Karpas-422 (cell line): Measurements from ENCODE around the gene C10orf53. TPM values are rescaled to one million over a fixed set of nuclear protein-coding genes. Genes with fewer than 3 reads are reported as not detected.
A peak's percentile ranks its signal among the peaks of the same experiment; 100 is the strongest.

Experiments used
- DNase-seq: peaks from one replicate; pipeline ENCODE4 v3.0.0-alpha.2; 2015
- H2AFZ ChIP-seq: fragments of 200-600 bp; sonication (generic); 2 replicates; pipeline ENCODE4 v1.6.1; 2014; ENCODE audit warnings: antibody characterized with exemption, low read length, mixed read lengths
- H3K27ac ChIP-seq: fragments of 200-600 bp; sonication (generic); 2 replicates; pipeline ENCODE4 v1.5.1; 2014; ENCODE audit warnings: mild to moderate bottlenecking, low read length, moderate library complexity
- H3K27me3 ChIP-seq: fragments of 200-600 bp; sonication (generic); 2 replicates; pipeline ENCODE4 v1.6.1; 2014; ENCODE audit warnings: low read length, mixed read lengths
- H3K36me3 ChIP-seq: fragments of 200-600 bp; sonication (generic); 2 replicates; pipeline ENCODE4 v1.6.1; 2014; ENCODE audit warnings: low read length, mixed read lengths; ENCODE audit not compliant: insufficient read depth
- H3K4me1 ChIP-seq: fragments of 200-600 bp; sonication (generic); 2 replicates; pipeline ENCODE4 v1.6.1; 2014; ENCODE audit warnings: mild to moderate bottlenecking, low read length, mixed read lengths
- H3K4me2 ChIP-seq: fragments of 200-600 bp; sonication (generic); 2 replicates; pipeline ENCODE4 v1.6.1; 2014; ENCODE audit warnings: low read length, low read depth, mild to moderate bottlenecking; ENCODE audit not compliant: poor library complexity, severe bottlenecking
- H3K4me3 ChIP-seq: fragments of 200-600 bp; sonication (generic); 2 replicates; pipeline ENCODE4 v1.5.1; 2014; ENCODE audit warnings: mild to moderate bottlenecking, antibody characterized with exemption, low read length, mixed read lengths
- H3K79me2 ChIP-seq: fragments of 200-600 bp; sonication (generic); 2 replicates; pipeline ENCODE4 v1.6.1; 2014; ENCODE audit warnings: mild to moderate bottlenecking, low read length, mixed read lengths
- H3K9ac ChIP-seq: fragments of 200-600 bp; sonication (generic); 2 replicates; pipeline ENCODE4 v1.6.0; 2014; ENCODE audit warnings: low read length
- H3K9me2 ChIP-seq: fragments of 200-600 bp; sonication (generic), shearing (Covaris generic); replicated peaks from 2 replicates; pipeline ENCODE4 v1.6.0; 2014; ENCODE audit warnings: mild to moderate bottlenecking, low read length, moderate library complexity; ENCODE audit not compliant: insufficient read depth
- H3K9me3 ChIP-seq: fragments of 300-700, 200-600 bp; sonication (generic); 2 replicates; pipeline ENCODE4 v1.6.1; 2014; ENCODE audit warnings: low read length, mixed read lengths
- H4K20me1 ChIP-seq: fragments of 200-600 bp; sonication (generic); 2 replicates; pipeline ENCODE4 v1.6.1; 2014; ENCODE audit warnings: mild to moderate bottlenecking, antibody characterized with exemption, low read length, low read depth; ENCODE audit not compliant: insufficient read depth
- total RNA-seq: library from RNA; depleted of rRNA; stranded (reverse); fragments of >200 nt; shearing (Covaris generic); gene quantifications from 2 replicates; pipeline ENCODE4 v1.2.3, GENCODE V29; 2014; ENCODE audit warnings: low replicate concordance

C10orf53 gene
- total RNA-seq, 1 experiment from 2014 or later, result not detected

DNA sequence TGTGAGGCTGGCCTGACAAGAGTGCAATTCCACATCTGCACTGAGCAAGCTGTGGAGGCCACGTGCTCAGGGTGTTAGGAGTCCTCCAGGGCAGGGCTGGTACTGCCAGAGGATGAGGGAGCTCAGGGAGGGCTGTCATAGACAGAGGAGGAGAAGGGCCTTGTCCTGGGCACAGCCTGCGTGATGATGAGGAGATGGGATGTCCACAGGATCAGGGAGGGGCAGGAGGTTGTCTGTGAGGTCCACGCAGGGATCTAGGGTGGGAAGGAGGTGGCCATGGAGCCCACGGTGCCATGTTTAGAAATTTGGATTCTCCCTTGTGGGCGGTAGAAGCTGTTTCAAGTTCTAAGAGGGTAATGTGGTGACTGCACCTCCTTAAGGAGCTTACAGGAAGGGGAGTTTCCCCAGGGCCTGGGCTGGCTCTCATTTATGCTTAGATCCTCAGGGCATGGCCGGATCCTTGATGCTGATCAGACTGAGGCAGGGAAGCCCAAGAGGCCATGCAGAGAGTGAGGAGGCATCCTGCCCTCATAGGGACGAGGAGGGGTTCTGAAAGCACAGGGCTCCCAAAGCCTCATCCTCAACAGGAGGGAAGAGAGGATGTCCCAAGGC lies 35.3 kb upstream of the C10orf53 start:
- Histone ChIP-seq H3K79me2 (no peaks in the 10 kb centered on the region), H3K36me3 (no peaks in the 10 kb centered on the region), H3K4me2 (no peak overlapping the region), H3K4me1 (peaks cover 4% of the 10 kb centered on the region), H3K4me3 (no peak overlapping the region), H2AFZ (no peak overlapping the region), H3K27ac (no peak overlapping the region), H3K9me2 (no peaks in the 10 kb centered on the region), H3K9me3 (no peaks in the 10 kb centered on the region), H3K9ac (no peak overlapping the region), H4K20me1 (no peaks in the 10 kb centered on the region), H3K27me3 (no peaks in the 10 kb centered on the region)
- DNase-seq, result no peak

DNA sequence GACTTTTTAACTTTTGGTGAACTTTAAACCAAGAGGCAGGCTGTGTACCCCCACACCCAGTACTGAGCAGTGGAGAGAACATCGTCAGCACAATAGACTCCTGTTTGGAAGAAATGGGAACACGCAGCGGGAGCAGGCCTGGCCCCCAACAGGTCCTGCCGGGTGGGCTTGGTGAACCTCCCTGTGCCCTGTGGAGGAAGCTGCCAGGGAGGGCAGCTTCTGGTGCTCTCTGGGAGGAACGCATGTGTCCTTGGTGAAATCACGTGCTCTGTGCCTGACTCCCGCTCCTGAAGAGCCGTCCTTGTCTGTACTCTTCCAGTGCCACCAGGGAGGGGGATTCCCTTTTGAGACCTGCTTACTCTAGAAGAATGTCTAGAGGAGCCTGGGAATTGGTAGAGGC lies 34.0 kb upstream of the C10orf53 start:
- H3K9ac ChIP-seq, result no peak overlapping the region
- no peaks in the 10 kb centered on the region for H3K27me3 ChIP-seq
- no peak for DNase-seq

DNA sequence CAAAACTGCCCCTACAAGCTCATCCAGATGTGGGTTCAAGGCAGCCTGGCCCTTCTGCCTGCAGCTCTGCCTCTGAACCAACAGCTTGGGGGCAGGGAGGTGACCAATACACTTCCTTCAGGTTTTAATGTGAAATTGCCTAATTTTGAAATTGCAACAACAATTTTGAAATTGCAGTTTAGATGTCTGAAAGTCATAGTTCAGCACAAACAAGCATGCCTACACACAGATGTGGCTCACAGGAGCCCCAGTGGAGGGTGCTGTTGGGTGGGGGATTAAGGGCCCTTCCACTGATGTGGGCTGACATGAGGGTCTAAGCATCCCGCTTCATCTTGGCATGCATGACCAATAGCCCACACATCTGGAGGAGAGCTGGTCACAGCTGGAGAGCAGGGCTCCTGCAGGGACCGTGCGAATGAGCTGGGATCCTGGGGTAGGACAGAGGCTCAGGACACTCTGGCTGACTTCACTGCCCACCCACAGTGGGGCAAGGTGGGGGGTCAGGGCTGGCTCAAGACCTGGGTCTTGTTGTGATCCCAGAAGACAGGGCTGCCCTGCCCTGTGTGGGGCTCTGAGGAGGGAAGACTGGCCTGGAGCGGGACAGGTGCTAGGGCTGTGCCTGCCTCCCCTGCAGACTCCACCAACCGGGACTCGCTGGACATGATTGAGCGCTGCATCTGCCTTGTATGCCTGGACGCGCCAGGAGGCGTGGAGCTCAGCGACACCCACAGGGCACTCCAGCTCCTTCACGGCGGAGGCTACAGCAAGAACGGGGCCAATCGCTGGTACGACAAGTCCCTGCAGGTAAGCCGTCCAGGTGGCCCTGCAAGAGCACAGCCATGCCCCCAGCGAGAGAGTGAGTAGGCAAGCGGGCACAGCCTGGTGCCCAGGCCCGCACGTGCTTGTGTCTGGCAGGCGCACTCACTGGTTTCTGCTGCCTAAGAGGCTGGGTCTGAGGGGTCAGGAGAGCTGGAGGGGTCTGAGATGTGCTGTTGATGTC lies 33.3 kb upstream of the C10orf53 start:
- Histone ChIP-seq H3K4me1 (peaks cover 18% of the 10 kb centered on the region), H3K36me3 (no peaks in the 10 kb centered on the region), H4K20me1 (no peaks in the 10 kb centered on the region), H3K4me2 (no peak overlapping the region), H2AFZ (no peak overlapping the region), H3K9me2 (no peaks in the 10 kb centered on the region), H3K79me2 (no peaks in the 10 kb centered on the region), H3K4me3 (no peak overlapping the region), H3K9me3 (no peaks in the 10 kb centered on the region), H3K9ac (no peak overlapping the region), H3K27ac (no peak overlapping the region), H3K27me3 (no peaks in the 10 kb centered on the region)
- no peak for DNase-seq

More for the DNA sequence above, 34.0 kb upstream of the C10orf53 start:
- Histone ChIP-seq H3K4me1 (peaks cover 17% of the 10 kb centered on the region), H3K36me3 (no peaks in the 10 kb centered on the region), H4K20me1 (no peaks in the 10 kb centered on the region), H3K9me3 (no peaks in the 10 kb centered on the region), H3K79me2 (no peaks in the 10 kb centered on the region), H3K4me2 (no peak overlapping the region), H3K27ac (no peak overlapping the region), H3K9me2 (no peaks in the 10 kb centered on the region), H3K4me3 (no peak overlapping the region), H2AFZ (no peak overlapping the region)

DNA sequence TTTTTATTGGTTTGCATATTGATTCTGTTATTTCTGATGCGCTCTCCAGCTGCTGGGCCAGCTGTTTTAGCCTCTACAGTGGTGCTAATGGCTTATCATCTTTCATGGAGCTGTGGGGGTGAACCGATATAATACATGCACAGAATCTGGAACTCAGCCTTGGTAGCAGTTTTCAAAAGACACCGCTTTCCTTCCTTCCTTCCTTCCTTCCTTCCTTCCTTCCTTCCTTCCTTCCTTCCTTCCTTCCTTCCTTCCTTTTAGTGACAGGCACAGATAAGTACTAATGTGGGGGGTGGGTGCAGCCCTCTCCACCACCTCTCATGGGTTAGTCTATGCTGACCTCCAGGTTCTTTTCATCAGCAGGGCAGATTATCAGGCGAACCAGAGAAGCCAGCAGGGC lies 31.9 kb upstream of the C10orf53 start:
- Histone ChIP-seq H3K9me2 (no peaks in the 10 kb centered on the region), H4K20me1 (no peaks in the 10 kb centered on the region), H3K27ac (no peak overlapping the region), H3K4me1 (peaks cover 18% of the 10 kb centered on the region), H3K79me2 (no peaks in the 10 kb centered on the region), H3K4me2 (no peak overlapping the region), H3K36me3 (no peaks in the 10 kb centered on the region), H3K4me3 (no peak overlapping the region), H3K27me3 (no peaks in the 10 kb centered on the region), H3K9me3 (no peaks in the 10 kb centered on the region), H3K9ac (no peak overlapping the region), H2AFZ (no peak overlapping the region)
- DNase-seq, result no peak

DNA sequence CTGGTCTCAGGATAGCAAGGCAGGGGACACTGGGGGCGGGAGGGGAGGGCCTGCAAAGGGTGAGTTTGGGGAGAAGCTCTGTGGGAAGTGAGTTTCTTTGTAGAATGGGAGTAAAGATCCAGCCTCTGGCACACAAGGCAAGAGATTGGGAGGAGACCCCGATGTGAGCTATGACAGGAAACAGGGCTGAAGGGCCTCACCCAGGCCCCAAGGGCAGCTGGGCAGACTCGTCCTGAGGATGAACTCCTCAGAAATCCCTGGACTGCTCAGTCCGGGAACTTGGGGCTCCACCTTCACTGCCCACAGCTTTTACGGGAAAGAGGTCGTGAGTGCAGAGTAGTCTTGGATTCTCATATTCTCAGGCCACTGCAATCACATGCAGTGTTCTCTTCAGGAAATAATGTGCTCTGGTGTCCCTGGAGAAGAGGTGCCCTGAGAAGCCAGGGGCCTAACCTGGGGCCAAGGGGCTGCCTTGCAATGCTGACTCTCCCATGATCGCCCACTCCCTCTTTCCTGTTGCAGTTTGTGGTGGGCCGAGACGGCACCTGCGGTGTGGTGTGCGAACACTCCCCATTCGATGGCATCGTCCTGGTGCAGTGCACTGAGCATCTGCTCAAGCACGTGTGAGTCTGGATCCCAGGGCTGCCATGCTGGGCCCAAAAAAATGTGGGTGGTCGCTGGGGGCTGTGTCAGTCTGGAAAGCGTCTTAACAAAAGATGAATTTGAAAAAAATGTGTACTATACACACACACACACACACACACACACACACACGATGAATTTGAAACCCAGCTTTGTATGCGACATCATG lies 31.3 kb upstream of the C10orf53 start:
- Histone ChIP-seq H3K4me3 (no peak overlapping the region), H3K4me2 (no peak overlapping the region), H4K20me1 (no peaks in the 10 kb centered on the region), H3K27ac (no peak overlapping the region), H3K79me2 (no peaks in the 10 kb centered on the region), H3K4me1 (peaks cover 18% of the 10 kb centered on the region), H3K27me3 (no peaks in the 10 kb centered on the region), H3K9me2 (no peaks in the 10 kb centered on the region), H3K9ac (no peak overlapping the region), H3K36me3 (no peaks in the 10 kb centered on the region), H3K9me3 (no peaks in the 10 kb centered on the region), H2AFZ (no peak overlapping the region)
- DNase-seq, result no peak

DNA sequence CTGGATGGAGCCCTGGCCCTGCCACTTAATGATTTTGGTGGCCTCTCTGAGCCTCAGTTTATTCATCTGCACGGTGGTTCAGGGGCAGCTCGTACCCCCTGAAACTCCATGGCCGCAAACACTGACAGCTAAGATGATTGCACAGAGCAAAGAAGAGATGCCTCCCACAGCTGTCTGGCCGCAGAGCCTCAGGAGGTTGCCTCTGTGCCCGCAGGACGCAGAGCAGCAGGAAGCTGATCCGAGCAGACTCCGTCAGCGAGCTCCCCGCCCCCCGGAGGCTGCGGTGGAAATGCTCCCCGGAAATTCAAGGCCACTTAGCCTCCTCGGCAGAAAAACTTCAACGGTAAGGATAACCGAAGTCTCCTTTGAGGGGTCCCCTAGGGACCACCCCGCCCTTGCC lies 30.2 kb upstream of the C10orf53 start:
- Histone ChIP-seq H3K36me3 (no peaks in the 10 kb centered on the region), H3K4me1 (peaks cover 18% of the 10 kb centered on the region), H3K27me3 (no peaks in the 10 kb centered on the region), H3K27ac (no peak overlapping the region), H3K9me3 (no peaks in the 10 kb centered on the region), H3K9ac (peak overlapping the region; percentile 45; the same call in 1 of the 2 replicates), H4K20me1 (no peaks in the 10 kb centered on the region), H3K4me3 (peak overlapping the region; percentile 52), H3K79me2 (no peaks in the 10 kb centered on the region), H3K4me2 (peak overlapping the region; percentile 77), H2AFZ (0 out of 2 replicates have a peak overlapping the region, but pooled peaks have one; percentile 65), H3K9me2 (no peaks in the 10 kb centered on the region)
- DNase-seq, result peak; percentile 81

DNA sequence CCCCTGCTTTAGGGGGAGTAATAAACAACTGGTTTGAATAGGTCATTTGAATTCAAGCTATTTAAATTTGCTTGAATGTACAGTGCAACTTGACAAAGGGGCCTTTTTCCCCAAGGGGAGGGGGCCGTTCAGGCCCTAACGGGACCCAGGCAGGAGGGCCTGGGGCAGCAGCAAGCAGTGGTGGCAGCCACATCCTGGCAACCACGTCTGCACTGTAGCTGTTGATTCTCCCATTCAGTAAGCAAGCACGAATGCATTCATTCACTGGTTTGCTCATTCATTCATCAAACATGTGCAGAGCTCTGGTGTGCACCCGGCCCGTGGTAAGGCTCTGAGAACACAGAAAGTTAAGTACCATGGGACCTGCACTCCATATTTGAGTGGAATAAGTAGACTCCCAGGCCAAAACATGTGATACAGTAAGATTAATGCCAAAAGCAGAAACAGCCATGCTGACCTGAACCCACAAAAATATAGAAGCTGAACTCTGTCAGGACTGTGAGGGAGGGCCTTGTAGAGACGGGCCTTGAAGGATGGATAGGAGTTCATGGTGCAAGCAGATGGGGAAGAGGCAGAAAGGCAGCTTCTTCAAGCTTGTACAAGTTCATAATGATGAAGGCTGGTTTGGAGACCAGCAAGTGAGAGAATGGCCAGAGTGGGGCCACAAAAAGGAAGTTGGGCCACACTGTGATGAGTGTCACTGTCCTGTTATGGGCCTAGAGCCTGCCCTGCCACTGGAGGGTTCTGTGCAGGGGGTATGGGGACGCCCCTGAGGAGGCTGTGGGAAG lies 29.3 kb upstream of the C10orf53 start:
- Histone ChIP-seq H3K9me3 (no peaks in the 10 kb centered on the region), H4K20me1 (no peaks in the 10 kb centered on the region), H2AFZ (no peak overlapping the region), H3K9ac (no peak overlapping the region), H3K4me1 (peaks cover 18% of the 10 kb centered on the region), H3K27ac (no peak overlapping the region), H3K9me2 (no peaks in the 10 kb centered on the region), H3K4me2 (peak overlapping the region; percentile 77), H3K79me2 (no peaks in the 10 kb centered on the region), H3K27me3 (no peaks in the 10 kb centered on the region), H3K36me3 (no peaks in the 10 kb centered on the region), H3K4me3 (peak overlapping the region; percentile 52)
- DNase-seq, result peak; percentile 42
